Measurements from ENCODE around the gene DUS1L.
"Not testable (repeated sequence)": the region's sequence is repeated elsewhere in the genome, so short reads cannot be mapped to it uniquely, and the experiment has no call there.

DUS1L gene

DNA sequence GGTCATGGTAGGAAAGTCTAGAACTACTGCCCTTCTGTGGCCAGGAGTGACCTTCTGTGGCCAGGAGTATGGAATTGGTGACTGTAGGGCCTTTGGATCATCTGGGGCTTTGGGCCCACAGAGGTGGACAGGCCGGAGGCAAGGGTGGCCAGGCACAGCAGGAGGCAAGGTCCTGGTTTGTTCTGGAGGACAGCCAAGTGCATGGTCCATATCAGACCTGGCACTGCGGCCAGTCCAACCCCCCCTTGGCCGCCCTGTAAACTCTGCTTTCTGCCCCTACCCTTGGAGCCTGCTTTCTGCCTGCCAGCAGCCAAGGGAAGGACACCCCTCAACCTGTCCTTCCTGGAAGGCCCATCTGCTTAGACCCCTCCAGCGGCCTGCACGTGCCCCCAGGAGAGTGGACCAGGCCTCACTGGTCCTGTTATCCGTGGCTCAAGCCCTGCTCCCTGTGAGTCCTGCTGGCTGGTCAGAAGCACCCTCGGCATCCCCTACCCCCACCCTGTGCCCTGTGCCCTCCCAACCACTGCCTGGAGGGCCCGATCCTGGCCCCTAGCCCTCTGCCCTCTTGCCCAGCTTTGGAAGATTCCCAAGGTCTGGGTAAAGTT lies 25.8 kb downstream of the DUS1L start:
- no peak for DNase-seq (ENCODE audit: low spot score)

DNA sequence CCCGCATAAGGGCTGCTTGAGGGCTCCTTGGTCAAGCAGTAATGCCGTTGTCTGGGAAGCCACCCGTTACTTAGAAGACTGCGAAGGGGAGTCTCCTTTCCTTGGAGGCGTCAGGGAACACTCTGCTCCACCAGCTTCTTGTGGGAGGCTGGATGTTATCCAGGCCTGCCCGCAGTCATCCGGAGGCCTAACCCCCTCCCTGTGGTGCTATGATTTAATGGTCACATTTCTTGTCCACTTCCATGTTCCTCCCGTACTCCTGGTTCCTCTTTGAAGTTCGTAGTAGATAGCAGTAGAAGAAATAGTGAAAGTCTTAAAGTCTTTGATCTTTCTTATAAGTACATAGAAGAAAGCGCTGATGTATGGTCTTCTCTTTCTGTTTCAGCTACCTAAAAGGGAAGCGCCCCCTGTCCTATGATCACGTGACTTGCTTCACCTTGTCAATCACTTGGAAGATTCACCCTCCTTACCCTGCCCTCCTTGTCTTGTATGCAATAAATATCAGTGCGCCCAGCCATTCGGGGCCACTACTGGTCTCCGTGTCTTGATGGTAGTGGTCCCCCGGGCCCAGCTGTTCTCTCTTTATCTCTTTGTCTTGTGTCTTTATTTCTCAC lies 26.7 kb downstream of the DUS1L start:
- not testable (repeated sequence) for DNase-seq (ENCODE audit: low spot score)

DNA sequence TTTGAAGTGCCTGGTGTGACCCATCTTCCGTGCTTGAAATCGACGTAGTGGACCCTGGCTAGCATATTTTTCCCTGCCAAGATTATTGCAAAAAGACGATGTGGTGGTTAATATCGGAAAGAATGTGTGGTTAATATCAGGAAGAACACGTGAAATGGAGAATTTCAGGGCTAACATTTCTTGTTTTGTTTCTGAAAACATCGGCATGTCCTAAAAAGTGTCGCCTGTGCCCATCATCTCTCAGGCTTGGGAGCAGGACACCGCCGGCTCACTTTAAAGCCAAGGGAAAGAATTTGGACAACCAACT lies 27.8 kb downstream of the DUS1L start:
- no peak for DNase-seq (ENCODE audit: low spot score)

DNA sequence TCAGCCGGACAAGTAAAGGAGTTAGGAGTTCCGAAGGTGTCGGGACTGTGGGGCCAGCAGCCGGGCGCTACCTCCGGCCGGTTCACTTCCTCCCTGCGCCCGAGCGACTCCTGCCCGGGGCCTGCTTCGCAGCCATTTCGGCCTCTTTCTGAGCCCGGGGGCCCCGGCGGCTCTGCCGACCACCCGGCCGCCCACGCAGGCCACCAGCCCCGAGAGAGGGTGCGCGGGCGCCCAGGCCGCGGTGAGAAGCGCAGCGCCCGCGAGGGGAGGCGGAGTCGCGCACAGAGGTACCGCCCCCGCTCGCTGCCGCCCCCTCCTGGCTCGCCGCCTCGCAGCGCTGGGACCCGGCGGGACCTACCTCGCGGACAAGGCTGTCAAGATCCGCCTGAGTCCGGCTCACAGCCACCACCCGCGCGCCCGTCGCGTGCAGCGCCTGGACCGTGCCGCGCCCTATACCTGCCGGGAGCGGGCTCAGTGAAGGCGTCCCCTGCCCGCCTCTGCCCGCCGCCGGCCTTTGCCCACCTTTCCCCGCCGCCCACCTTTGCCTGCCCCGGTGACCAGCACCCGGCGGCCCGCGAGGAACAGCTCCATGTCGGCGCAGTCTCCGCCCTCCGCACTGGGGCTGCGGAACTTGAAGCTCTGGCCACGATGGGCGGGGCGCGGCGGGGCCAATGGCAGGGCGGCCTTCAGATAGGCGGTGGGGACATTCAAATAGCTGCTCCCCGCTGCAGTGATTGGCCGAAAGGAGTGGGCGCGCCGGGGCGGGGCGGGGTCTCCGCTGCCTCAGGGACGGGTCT lies 28.3 kb downstream of the DUS1L start, which contains the start of gene DCXR:
TSS of gene DCXR (minus strand) at position 606 of the 797 bp plus-strand sequence. CDS start at position 591, 15 bp downstream.
- peak; percentile 99 for DNase-seq (ENCODE audit: low spot score)

DNA sequence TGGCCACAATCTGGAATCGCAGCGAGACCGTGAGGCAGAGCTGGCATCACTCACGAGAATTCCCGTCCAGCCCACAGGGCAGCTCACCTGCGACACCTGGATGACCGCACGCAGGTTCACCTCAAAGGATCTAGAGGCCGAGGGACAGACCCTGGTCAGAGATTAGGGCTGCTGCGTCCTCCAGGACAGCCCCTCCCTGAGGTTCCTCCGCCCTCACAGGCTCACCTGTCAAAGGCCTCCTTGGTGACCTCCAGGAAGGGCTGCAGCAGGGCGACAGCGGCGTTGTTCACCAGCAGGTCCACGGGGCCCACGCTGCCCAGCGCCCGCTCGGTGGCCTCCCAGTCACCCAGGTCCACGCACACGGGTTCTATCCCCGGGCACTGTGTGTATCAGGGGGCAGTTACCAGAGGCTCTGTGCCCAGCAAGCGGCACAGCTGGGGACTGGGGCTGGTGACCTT lies 28.9 kb downstream of the DUS1L start:
- no peak for DNase-seq (ENCODE audit: low spot score)

DNA sequence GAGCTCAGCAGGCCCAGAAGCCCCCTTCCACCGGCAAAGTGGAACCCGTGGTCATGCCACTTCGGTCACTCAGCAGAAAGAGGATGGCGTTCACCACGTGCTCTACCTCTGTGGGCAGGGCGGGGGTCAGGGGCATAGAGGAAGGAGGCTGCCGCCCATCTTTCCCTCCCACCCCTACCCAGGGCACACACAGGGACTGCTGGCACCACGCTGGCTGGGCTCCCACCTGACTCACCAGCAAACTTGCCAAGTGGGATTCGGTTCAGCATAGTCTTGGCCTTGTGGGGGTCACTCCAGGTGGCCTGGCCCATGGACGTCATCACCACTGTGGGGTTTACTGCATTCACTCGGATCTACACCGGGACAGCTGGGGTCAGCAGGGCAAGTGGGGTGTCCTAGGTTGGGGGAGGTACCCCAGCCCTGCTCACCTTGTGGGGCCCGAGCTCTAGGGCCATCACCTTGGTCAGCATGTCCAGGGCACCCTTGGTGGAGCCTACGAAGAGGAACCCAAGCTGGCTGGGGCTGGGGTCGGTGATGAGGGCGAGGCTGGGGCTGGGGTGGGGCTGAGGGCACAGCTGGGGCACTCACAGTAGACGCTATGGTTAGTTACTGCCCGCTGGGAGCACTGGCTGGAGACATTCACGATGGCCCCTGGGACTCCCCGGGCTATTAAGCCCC lies 29.5 kb downstream of the DUS1L start:
- DNase-seq (ENCODE audit: low spot score), result no peak

DNA sequence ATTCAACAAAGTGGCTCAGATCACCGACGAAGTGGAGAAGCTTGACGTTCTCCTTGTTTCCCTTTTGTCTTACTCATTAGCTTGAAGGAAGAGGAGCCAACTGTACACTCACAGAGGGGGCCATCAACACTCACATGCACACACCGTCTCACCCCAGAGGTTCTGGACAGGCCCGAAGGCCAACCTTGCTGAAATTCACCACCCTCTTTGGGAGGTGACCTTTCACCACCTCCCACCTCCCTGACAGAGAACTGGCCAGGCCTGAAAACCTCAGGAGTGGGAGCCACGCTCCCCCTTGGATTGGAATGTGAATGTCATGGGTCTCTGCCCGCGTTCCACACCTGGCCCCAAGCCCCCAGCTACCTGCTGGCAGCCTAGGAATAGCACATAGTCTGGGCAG lies 30.1 kb downstream of the DUS1L start:
- no peak for DNase-seq (ENCODE audit: low spot score)

DNA sequence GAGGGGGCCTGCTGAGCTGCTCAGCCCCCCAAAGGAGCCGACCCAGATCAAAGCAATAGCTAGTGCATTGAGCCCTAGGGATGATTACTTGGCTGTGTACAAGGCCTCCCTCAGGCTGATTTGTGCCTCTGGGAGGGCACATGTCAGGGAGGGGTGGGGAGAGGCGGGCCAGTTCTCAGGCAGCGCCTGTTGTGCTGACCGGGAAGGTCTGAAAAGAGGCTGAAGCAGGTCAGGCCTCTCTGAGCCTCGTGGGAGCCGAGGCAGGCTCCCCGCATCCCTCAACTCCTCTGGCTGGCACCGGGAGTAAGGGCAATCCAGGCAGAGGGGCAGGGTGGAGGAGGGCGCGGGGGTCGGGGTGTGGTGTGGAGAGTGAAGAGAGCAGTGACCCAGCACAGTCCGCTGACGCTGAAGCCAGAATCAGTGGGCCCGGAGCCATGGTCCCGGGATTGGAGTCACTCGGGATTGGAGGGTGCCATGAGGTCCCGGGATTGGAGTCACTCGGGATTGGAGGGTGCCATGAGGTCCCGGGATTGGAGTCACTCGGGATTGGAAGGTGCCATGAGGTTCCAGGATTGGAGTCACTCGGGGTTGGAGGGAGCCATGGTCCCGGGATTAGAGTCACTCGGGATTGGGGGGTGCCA lies 31.1 kb downstream of the DUS1L start:
- DNase-seq (ENCODE audit: low spot score), result no peak

DNA sequence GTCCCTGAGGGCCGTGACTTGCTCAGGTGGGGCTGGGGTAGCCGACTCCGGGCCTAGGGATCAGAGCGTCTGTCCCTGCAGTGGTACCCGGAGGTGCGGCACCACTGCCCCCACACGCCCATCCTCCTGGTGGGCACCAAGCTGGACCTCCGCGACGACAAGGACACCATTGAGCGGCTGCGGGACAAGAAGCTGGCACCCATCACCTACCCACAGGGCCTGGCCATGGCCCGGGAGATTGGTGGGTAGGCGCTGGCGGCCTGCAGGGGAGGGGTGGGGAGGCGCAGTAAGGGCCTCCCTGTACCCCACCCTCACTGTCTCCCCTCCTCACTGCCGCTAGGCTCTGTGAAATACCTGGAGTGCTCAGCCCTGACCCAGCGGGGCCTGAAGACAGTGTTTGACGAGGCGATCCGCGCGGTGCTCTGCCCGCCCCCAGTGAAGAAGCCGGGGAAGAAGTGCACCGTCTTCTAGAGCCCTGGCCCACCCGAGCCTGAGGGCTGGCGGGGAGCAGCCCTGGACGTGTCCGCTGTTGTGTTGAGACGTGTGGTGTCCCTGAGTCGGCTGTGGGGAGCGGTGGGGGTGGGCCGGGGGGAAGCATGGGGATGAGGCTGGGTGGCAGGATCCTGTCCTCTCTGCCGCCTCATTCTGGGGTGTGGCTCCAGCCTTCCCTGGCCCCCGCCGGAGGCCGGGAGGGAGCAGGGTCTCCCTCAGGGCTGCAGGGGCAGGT lies 32.1 kb downstream of the DUS1L start:
- DNase-seq (ENCODE audit: low spot score), result no peak

DNA sequence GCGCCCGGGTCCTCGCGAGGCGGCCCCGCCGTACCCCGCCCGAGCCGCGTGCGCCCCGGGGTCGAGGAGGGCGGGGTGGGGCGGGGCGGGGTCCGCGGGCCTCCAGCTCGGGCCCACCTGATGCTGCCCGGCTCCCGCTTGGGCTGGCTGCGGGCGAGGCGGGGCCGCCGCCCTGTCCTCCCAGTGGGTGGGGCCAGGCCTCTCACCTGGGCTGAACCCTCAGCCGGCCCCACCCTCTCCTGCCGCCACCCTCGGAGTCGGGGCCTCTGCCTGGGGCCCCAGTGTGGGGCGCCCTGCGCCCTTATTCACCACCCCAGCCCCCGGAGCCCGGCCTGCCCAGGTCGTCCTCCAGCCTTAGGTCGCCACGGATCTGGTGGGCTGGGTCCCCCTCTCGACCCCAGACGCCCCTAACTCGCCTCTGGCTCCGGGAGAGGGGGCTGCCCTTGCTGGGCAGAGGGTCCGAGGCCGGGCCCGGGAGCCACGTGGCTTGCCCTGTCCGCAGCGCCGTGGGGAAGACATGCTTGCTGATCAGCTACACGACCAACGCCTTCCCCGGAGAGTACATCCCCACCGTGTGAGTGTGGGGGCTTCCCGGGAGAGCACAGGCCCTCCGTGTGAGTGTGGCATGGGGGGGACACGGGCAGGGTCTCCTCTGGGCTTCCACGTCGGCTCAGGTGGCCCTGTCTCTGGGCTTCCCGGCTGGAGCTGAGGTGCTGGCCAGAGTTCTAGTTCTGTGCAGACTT lies 33.5 kb downstream of the DUS1L start:
- peak; percentile 77 for DNase-seq (ENCODE audit: low spot score)

DNA sequence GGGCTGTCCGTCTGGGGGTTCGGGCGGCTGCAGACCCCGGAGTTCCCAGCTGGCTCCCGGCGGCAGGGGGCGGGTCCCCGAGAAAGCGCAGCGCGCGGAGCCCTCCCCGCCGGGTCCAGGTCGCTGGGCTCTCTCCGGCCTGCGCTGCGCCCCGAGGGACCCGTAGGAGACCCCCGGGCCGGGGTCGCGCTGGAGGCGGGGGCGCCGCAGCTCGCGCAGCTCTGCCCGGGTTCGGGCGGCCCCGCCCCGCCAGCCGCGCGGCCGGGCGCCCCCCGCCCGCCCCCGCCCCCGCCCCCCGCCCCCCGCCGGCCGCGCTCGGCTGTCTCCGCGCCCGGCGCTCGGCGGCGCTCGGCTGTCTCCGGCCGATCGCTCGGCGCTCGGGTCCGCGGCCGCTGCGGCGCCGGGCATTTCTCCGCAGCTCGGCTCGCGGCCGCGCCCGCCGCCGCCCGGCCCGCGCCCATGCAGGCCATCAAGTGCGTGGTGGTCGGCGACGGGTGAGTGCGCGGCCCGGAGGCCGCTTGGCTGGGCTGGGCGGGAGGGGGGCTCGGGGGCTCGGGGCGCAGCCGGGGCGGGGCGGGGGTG lies 34.2 kb downstream of the DUS1L start, which contains the start of gene RAC3:
TSS of gene RAC3 (plus strand) at position 376 of the 582 bp plus-strand sequence. CDS start at position 460, 84 bp downstream.
- peak; percentile 53 for DNase-seq (ENCODE audit: low spot score)

DNA sequence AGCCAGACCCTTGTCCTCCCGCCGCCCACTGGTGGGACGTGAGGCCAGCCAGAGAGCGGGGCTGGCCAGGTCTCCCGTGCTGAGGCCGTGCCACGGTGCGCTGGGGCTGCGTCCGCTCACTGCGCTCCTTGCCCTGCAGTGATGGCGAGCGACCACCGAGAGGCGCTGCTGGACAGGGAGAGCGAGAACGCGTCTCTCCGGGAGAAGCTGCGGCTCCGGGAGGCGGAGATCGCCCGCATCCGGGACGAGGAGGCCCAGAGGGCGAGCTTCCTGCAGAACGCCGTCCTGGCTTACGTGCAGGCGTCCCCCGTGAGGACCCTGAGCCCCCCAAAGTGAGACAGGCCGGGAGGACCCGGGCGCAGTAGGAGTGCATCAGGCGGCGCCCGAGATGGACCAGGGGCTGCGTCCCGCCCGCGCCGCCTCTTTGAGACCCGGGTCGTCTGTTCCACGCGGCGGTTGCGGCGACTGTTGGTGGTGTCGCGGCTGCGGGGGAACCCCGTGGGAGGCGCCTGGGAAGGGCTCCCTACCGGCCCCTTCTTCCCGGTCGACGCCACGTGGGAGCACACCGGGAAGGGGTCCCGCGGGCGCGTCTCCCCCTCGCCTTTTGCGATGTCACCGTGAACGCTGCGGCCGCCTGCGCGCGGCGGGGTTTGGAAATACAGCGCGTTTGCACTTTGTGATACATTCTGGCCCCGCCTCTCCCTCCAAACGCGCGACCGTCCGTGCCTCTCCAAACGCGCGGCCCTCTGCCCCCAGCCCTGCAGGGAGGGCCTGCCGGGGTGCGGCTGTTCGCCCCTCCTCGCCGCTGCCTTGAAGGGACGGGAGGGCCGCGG lies 34.9 kb downstream of the DUS1L start:
- peak; percentile 93 for DNase-seq (ENCODE audit: low spot score)

DNA sequence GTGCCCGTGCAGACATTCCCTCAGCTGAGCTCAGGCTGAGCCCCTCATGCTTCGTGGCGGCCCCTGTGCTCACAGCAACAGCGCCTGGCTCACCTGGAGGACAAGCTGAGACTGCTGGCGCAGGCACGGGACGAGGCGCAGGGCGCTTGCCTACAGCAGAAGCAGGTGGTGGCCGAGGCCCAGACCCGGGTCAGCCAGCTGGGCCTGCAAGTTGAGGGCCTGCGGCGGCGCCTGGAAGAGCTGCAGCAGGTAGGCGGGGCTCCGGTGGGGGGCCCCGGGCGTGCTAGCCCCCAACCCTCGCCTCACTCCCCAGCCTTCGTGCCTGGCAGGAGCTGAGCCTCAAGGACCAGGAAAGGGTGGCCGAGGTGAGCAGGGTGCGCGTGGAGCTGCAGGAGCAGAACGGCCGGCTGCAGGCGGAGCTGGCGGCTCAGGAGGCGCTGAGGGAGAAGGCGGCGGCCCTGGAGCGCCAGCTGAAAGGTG lies 35.6 kb downstream of the DUS1L start:
- DNase-seq (ENCODE audit: low spot score), result no peak

DNA sequence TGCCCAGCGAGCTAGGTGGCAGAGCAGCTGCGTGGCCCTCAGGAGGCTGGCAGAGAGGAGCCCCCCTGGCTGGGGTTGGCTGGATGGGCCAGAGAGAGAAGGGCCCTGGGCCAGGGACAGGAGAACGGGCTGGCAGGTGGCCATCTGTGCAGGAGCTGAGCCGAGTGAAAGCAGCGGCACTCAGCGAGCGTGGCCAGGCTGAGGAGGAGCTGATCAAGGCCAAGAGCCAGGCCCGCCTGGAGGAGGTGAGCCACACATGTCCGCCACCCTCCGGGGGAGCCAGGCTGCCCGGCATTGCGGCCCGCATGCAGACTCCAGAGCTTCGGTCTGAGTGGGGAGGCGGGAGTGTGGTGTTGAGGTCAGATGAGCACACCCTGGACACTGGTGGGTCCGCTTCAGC lies 36.2 kb downstream of the DUS1L start:
- DNase-seq (ENCODE audit: low spot score), result no peak

DNA sequence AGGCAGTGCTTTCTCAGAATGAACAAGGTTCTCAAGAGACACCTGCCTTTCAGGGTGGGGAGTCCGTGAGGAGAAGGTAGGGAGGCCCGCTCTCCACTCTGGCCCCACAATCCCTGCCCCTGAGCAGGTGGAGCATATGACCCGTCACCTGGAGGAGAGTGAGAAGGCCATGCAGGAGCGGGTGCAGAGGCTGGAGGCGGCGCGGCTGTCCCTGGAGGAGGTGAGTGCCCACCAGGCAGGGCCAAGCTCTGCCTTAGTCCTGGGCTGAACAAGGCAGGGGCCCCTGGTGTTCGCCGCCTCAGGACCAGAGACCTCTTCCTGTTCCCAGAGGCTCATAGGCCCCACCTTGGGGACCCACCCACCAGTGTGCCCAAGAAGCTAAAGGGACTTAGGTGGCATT lies 36.6 kb downstream of the DUS1L start:
- no peak for DNase-seq (ENCODE audit: low spot score)

DNA sequence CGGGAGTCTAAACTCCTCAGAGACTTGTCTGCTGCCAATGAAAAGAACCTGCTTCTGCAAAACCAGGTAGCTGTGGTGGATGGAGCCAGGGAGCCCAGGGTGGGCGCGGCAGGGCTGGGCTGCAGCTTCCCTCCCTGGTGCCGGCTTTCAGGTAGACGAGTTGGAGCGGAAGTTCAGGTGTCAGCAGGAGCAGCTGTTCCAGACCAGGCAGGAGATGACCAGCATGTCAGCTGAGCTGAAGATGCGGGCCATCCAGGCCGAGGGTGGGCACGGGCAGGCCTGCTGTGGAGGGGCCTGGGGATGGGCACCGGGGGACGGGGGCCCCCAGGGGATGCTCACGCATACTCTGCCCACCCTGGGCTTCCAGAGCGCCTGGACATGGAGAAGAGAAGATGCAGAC lies 37.4 kb downstream of the DUS1L start:
- DNase-seq (ENCODE audit: low spot score), result no peak

DNA sequence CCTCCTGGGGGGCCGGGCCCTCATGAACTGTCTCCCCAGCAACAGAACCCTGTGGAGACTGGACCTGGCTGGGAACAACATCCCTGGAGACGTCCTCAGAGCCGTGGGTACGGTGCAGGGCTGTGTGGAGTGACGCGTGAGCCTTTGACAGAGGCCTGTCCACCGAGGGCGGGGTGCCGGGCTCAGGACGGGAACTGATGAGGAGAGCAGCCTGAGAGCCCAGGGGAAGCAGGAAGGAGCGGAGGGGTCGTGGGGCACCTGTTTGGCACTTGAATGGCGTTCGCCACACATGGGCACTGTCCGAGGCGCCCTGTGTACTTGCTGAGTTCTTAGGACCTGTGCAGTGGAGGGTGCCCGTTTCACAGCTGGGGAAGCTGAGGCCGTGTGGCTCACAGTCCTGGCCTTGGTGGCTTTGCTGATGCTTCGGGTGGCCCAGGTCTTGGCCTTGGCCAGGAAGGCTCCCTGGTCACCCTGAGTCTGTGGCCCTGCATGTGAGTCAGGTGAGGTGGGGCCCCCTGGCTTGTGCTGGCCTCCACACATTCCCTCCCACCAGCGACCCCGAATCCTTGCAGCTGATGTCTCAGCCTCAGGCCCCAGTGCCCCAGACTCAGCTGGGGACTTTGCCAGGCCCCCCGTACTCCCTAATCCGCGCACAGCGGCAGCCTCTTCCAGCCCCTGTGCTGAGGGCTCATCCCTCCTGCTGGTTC lies 40.0 kb downstream of the DUS1L start:
- no peak for DNase-seq (ENCODE audit: low spot score)

DNA sequence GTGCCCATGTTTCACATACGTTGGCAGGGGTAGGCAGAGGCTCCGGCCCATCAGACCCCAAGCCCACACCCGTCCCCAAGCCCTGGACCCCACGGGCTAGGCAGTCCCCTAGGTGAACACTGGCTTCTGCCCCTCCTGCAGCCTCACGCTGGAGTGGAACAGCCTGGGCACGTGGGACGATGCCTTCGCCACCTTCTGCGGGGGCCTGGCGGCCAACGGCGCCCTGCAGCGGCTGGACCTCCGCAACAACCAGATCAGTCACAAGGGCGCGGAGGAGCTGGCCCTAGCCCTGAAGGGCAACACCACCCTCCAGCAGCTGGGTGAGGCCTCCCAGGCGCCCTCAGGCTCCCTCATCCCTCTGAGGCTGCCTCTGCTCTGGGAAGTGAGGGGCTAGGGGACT lies 40.7 kb downstream of the DUS1L start:
- DNase-seq (ENCODE audit: low spot score), result no peak
